Suprapubic skin (tissue), 3 donors: ENCODE measurements around the gene VPS25.

Experiments used
- CTCF ChIP-seq, 2 donors: fragments of 200-600 bp in 1 of 2; fragments of 450-650 bp in 1 of 2; sonication (generic) in 1 of 2; IDR thresholded peaks; one replicate each; pipeline ENCODE4 v1.5.1; 2016 to 2019; ENCODE audit warnings: antibody characterized with exemption in 2 of 2, mild to moderate bottlenecking in 1 of 2, moderate library complexity in 1 of 2
- POLR2AphosphoS5 ChIP-seq, 3 donors: sonication (generic); formaldehyde crosslinking; IDR thresholded peaks; one replicate each; pipeline ENCODE4 v1.6.1; 2017; ENCODE audit warnings: antibody characterized with exemption in 3 of 3

- TF ChIP-seq CTCF (IDR thresholded peaks at IDR 0.05) (no peak), POLR2AphosphoS5 (IDR thresholded peaks at IDR 0.05) (no peak)
Observed at GRCh38 chr17:42723636-42724035, 49.6 kb upstream of the VPS25 start.
